NCI-H2029 treated with DMSO at 0.1 percent for 48 hours (cell line): ENCODE measurements around the gene TSC22D1.
"Not testable (repeated sequence)": the region's sequence is repeated elsewhere in the genome, so short reads cannot be mapped to it uniquely, and the experiment has no call there.

Source experiments
- DNase-seq: peaks from one replicate; lab custom pipeline; 2025; lab: John Stamatoyannopoulos, UW

TSC22D1 gene

GRCh38 chr13:44573071-44573470 lies 3.1 kb downstream of the TSC22D1 start:
- no peak for DNase-seq

DNA sequence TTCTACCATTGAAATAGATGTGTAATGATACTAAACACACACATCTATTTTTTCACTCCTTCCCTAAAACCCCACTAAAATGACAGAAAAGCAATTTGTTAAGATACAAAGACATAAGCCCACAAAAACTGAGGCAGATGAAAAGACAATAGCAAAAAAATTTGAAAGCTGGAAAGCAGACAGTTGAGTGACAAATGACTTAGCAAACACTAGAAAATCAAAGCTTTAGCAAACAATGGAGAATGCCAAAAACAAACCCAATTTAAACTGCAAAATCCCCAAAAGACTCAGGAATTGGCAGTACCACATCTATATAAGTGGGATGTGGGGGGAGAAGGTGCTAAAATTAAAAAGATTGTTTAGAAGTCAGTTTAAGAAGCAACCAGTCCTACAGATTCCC lies 9.5 kb downstream of the TSC22D1 start:
- DNase-seq = no peak

GRCh38 chr13:44565881-44566280 lies 10.2 kb downstream of the TSC22D1 start:
- DNase-seq = no peak

- no peak for DNase-seq
Measured at GRCh38 chr13:44564936-44565335, 11.2 kb downstream of the TSC22D1 start.

DNA sequence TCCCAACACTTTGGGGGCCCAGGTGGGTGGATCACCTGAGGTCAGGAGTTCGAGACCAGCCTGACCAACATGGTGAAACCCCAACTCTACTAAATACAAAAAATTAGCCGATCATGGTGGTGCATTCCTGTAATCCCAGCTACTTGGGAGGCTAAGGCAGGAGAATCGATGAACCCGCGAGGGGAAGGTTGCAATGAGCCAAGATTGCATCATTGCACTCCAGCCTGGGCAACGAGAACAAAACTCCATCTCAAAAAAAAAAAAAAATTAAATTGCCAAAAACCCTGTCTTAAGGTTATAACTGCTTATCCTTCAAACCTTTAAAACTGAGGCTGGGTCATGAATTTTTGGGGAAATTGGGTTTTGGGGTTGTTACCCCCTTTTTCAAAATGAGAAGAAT lies 13.3 kb downstream of the TSC22D1 start:
- not testable (repeated sequence) for DNase-seq

DNA sequence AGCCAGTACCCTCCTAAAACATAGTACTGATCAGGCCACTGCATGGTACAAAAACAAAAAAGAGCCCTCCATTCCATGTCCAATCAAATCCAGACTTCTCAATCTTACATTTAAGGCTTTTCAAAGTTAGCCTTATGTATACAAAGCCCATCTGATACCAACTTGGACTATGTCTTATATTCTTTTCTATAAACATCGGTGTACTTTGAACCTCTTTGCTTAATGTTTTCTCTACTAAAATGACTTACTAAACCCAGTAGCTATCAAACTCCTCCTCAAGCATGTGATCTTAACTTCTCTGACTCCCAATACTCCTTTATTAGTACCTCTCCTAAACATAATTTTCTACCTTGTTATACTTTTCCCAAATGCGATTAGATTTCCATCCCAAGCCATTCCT lies 14.8 kb downstream of the TSC22D1 start:
- DNase-seq = no peak

- no peak for DNase-seq
Measured at GRCh38 chr13:44557986-44558385, 18.1 kb downstream of the TSC22D1 start.

GRCh38 chr13:44555207-44555606 lies 20.9 kb downstream of the TSC22D1 start:
- DNase-seq = no peak

DNA sequence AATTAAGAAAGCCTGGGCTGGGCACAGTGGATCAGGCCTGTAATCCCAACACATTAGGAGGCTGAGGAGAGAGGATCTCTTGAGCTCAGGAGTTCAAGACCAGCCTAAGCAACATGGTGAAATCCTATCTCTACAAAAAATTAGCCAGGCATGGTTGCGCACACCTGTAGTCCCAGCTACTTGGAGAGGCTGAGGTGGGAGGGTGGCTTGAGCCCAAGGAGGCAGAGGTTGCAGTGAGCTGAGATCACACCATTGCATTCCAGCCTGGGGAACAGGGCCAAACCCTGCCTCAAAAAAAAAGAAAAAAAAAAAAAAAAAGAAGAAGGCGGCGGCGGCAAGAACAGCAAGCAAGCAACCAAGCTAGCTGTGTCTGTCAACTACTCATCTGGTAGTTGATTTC lies 26.7 kb downstream of the TSC22D1 start:
- DNase-seq = no peak

DNA sequence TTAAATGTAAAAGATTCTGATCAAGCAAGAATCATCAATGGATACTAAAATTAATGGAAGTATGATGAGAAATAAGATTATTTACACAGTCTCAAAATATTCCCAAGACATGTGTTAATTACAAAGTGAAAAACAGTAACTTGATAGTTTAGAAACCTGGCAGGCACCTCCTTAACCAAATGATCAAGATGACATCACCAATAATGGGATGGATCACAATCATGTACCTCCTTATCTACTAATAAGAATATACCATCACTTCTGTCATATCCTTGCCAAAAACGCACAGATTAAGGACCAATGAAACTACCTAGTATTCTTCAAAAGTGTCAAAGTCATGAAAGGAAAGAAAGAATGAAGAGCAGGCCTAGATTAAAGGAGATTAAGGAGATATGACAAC lies 30.0 kb downstream of the TSC22D1 start:
- DNase-seq = no peak

DNA sequence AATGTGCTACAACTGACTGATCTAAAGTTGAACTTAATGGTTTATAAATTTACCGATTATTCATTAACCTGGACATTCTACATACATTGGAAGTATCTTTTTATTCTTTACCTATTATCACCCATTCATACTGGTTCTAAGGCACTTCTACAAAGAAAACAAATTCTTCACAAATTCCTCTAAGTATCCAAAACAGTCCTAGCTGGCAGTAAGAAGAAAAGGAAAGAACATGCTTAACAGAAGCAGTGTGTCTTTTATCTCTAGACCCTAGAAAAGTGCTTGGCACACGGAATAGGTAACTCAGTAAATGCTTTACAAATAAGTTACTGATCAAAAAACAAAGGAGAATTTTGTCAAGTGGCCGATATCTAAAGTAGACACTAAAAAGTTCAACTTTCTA lies 32.8 kb downstream of the TSC22D1 start:
- no peak for DNase-seq

GRCh38 chr13:44542361-44542760 lies 33.8 kb downstream of the TSC22D1 start:
- DNase-seq = no peak

DNA sequence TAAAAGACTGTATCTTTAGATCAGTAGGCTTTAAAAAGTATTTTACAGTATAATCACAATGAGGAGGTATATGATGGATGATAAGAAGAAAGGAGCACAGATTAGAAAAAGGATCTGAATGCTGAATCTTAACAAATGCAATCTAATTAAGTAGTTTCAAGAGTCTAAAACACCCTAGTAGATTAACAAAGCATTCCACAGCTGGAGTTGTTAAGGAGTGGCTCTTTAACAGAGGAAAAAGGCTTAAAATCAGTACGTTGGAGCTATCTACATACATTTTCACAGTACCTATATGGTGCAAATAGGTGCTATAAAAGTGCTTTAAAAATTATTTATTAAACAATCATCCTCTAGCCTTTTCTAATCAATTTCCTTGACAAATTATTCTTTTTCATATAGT lies 34.5 kb downstream of the TSC22D1 start:
- DNase-seq = no peak

- no peak for DNase-seq
Measured at GRCh38 chr13:44540761-44541434, 35.2 kb downstream of the TSC22D1 start.

DNA sequence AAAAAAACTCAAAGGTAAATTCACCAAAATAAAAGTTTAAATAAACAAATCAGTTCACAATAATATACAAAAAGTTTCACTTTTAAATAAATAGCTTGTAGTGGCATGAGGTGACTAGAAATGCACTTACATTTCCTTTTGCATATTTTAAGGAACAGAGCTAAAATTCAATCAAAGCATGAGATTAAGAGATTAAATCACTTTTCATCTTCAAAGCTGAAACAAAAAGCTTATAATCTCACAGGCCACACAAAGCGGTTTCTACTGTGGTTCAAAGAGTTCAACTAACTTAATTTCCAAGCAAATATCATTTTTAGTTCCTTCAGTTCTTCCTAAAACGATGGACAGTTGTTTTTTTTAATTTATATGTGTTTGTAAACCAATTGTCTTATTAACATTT lies 38.9 kb downstream of the TSC22D1 start:
- DNase-seq = no peak

DNA sequence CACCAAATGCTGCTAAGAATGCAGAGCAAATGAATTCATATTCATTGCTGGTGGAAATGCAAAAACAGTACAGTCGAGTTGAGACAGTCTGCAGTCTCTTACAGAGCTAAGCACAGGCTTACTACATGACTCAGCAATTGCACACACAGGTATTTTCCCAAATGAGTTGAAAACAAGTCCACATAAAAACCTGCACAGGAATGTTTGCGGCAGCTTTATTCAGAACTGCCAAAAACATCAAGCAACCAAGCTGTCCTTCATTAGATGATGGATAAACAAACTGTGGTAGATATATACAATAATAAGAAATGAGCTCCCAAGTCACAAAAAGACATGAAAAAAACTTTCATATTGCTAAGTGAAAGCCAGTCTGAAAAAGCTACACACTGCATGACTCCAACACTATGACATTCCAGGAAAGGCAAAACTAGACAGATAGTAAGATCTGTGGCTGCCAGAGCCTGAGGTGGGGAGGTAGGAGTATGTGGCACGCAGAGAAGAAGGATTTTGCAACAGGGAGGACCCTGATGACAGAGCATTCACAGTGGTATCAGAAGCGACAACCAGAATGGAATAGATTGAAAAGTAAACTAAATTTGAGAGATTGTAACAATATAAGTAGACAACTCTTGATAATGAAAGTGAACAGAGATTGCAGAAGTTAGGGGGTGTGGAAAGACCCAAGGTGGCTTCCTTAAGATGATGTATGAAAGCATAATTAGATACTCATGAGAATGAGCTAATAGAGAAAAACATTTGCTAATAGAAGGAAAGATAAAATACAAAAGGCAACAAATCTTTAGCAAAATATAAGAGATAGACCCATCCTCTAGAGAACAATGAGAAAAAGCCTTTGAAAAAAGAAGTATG lies 52.7 kb downstream of the TSC22D1 start:
- DNase-seq = no peak

DNA sequence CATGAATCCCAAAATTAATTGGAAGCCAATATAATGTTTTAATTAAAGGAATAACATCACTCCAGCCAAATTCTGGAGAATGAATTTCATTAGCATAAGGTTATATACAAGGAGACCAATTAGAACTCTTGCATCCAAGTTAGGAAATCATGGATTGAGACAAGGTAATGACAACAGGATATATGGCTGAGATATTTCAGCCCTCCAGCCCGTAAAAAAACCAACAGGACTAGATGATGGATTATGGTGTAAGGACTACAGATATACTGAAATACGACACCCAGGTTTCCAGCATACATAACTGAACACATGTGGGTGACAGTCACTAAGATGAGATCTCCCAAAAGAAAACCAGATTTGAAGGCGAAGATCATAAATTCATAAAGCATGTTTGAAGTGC lies 56.5 kb downstream of the TSC22D1 start:
- DNase-seq = no peak

- DNase-seq = no peak
Measured at GRCh38 chr13:44516771-44517170, 59.4 kb downstream of the TSC22D1 start.

- no peak for DNase-seq
Measured at GRCh38 chr13:44514278-44514677, 61.9 kb downstream of the TSC22D1 start.

GRCh38 chr13:44509853-44510252 lies 66.3 kb downstream of the TSC22D1 start:
- DNase-seq = not testable (repeated sequence)

GRCh38 chr13:44508562-44509077 lies 67.5 kb downstream of the TSC22D1 start:
- no peak for DNase-seq

GRCh38 chr13:44507639-44508038 lies 68.5 kb downstream of the TSC22D1 start:
- DNase-seq = no peak

DNA sequence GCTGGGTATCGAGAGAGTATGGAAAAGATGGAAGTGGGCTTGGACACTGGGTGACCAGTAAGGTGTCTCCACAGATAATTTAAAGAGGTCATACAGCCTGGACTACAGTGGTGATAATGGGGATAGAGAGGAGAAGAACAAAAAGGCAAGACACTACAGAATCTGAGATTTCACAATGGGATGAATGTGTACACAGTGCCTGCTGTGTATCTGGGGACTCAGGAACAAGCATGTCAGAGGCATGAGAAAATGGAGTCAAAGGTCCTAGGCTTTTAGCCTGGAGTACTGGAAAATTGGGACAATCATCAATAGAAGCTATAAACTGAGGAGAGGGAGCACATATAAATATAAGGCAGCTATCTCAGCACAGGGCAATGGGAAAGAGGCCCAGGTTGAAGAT lies 69.4 kb downstream of the TSC22D1 start:
- DNase-seq = no peak
